PC-9 (cell line): ENCODE results near the gene HTR3B.

Experiments
- CTCF ChIP-seq: fragments of 200-600 bp; sonication (generic); conservative IDR thresholded peaks from 2 replicates; pipeline ENCODE4 v1.6.1; 2017; ENCODE audit warnings: mixed run types, antibody characterized with exemption, mild to moderate bottlenecking, moderate library complexity
- EZH2 ChIP-seq: fragments of 200-600 bp; sonication (generic); IDR thresholded peaks from 2 replicates; pipeline ENCODE4 v1.8.0; 2017; ENCODE audit warnings: antibody characterized with exemption, low read depth

GRCh38 chr11:113904379-113905101 lies at the start of gene HTR3B:
- no peak for TF ChIP-seq CTCF
- no peak for TF ChIP-seq EZH2
